ENCODE data around the gene CATSPER2. TPM values are rescaled to one million over a fixed set of nuclear protein-coding genes. Genes with fewer than 3 reads are reported as not detected.
"Not testable (repeated sequence)": the region's sequence is repeated elsewhere in the genome, so short reads cannot be mapped to it uniquely, and the experiment has no call there.

Gene CATSPER2
- total RNA-seq (1 to 10 TPM in 6 of 10 donors, under 1 TPM in 4; 0.42 to 1.7 (median 1.3) TPM), polyA plus RNA-seq (1 to 10 TPM in 1 of 2 donors, under 1 TPM in 1; 0.28 to 5.9 TPM)
- long read RNA-seq, donor 1, result 0 reads
- long read RNA-seq, donor 2, result 0 reads
- long read RNA-seq, donor 3, result 0 reads

GRCh38 chr15:43648649-43649429, at the start of gene CATSPER2:
TSS of gene CATSPER2 (minus strand) at chr15:43648844. CDS start at chr15:43648061, 783 bp downstream.
- 67 to 79% methylated on average over 75 to 83 of the region's 85 CpGs for WGBS, 2 donors
- Histone ChIP-seq H3K27me3 (no peaks in the 10 kb centered on the region), H3K4me1 (no peaks in the 10 kb centered on the region), H3K36me3 (peaks cover 0 to 24% (median 0%) of the 10 kb centered on the region in 9 donors), H3K4me3 (no peak within 1 kb of the TSS), H3K9me3 (peaks cover 0 to 3% (median 0%) of the 10 kb centered on the region in 11 donors), H3K27ac (no peak within 1 kb of the TSS)
- peak in 1 of 2 donors; percentile 13 for DNase-seq
- ATAC-seq, result peak in 3 of 8 donors; percentile 34 to 45 (median 44)
- no peak for TF ChIP-seq CTCF (IDR thresholded peaks at IDR 0.05)
- intact Hi-C loops (cut with DNase I), result no loop called here

- ATAC-seq, result peak in 7 of 8 donors; percentile 20 to 66 (median 35)
- H3K4me1 ChIP-seq; H3K9me3 ChIP-seq; intact Hi-C loops (cut with DNase I); DNase-seq; H3K27me3 ChIP-seq; H3K36me3 ChIP-seq; H3K4me3 ChIP-seq; H3K27ac ChIP-seq: not testable (repeated sequence)
- WGBS, 2 donors, result no CpG with 5 or more reads among the region's 43 CpGs
Observed at GRCh38 chr15:43693148-43694022, 44.7 kb upstream of the CATSPER2 start, which contains the start of gene CKMT1A. TSS of gene CKMT1A (plus strand) at chr15:43693859. CDS start at chr15:43694051, 192 bp downstream.

GRCh38 chr15:43692679-43693078, 44.0 kb upstream of the CATSPER2 start:
- intact Hi-C loops (cut with DNase I); H3K9me3 ChIP-seq; DNase-seq; H3K27me3 ChIP-seq; H3K36me3 ChIP-seq; H3K4me3 ChIP-seq; H3K4me1 ChIP-seq; H3K27ac ChIP-seq; ATAC-seq: not testable (repeated sequence)
- WGBS, 2 donors, result 28% methylated on average over 3 of the region's 7 CpGs; no CpG with 5 or more reads in 1 of the 2 donors

- H3K9me3 ChIP-seq; H3K36me3 ChIP-seq; H3K4me1 ChIP-seq; DNase-seq; H3K27ac ChIP-seq; intact Hi-C loops (cut with DNase I); H3K4me3 ChIP-seq; H3K27me3 ChIP-seq: not testable (repeated sequence)
- WGBS, 2 donors, result no CpG with 5 or more reads among the region's 54 CpGs
- peak; percentile 98 to 100 (median 100) for ATAC-seq
Observed at GRCh38 chr15:43689604-43690301, 41.1 kb upstream of the CATSPER2 start.

GRCh38 chr15:43674175-43674574, 25.5 kb upstream of the CATSPER2 start:
- DNase-seq; H3K4me1 ChIP-seq; intact Hi-C loops (cut with DNase I); H3K36me3 ChIP-seq; H3K4me3 ChIP-seq; H3K27ac ChIP-seq; ATAC-seq; H3K27me3 ChIP-seq; H3K9me3 ChIP-seq: not testable (repeated sequence)
- no CpG with 5 or more reads among the region's 1 CpG for WGBS, 2 donors

- H3K4me1 ChIP-seq; H3K9me3 ChIP-seq; intact Hi-C loops (cut with DNase I); DNase-seq; ATAC-seq; H3K4me3 ChIP-seq; H3K36me3 ChIP-seq; H3K27me3 ChIP-seq; H3K27ac ChIP-seq: not testable (repeated sequence)
- WGBS, 2 donors, result no CpG with 5 or more reads among the region's 1 CpG
Observed at GRCh38 chr15:43666177-43666576, 17.5 kb upstream of the CATSPER2 start.

- H3K4me3 ChIP-seq; H3K36me3 ChIP-seq; intact Hi-C loops (cut with DNase I); H3K27ac ChIP-seq; DNase-seq; ATAC-seq; H3K4me1 ChIP-seq; H3K27me3 ChIP-seq; H3K9me3 ChIP-seq: not testable (repeated sequence)
- WGBS, 2 donors, result no CpG with 5 or more reads among the region's 8 CpGs
Observed at GRCh38 chr15:43663333-43663732, 14.7 kb upstream of the CATSPER2 start.

GRCh38 chr15:43662293-43662692, 13.6 kb upstream of the CATSPER2 start:
- H3K4me1 ChIP-seq; H3K27ac ChIP-seq; H3K4me3 ChIP-seq; H3K27me3 ChIP-seq; H3K9me3 ChIP-seq; H3K36me3 ChIP-seq; ATAC-seq; intact Hi-C loops (cut with DNase I); DNase-seq: not testable (repeated sequence)
- WGBS, 2 donors, result 96 to 100% methylated on average over 1 of the region's 2 CpGs

- ATAC-seq; H3K9me3 ChIP-seq; H3K27ac ChIP-seq; H3K4me3 ChIP-seq; H3K27me3 ChIP-seq; DNase-seq; H3K36me3 ChIP-seq; H3K4me1 ChIP-seq; intact Hi-C loops (cut with DNase I): not testable (repeated sequence)
- 96% methylated on average over 5 of the region's 10 CpGs; no CpG with 5 or more reads in 1 of the 2 donors for WGBS, 2 donors
Observed at GRCh38 chr15:43659727-43660126, 11.1 kb upstream of the CATSPER2 start.
